H1 (cell line): Measurements from ENCODE around the gene LYSMD3. TPM values are rescaled to one million over a fixed set of nuclear protein-coding genes. Genes with fewer than 3 reads are reported as not detected.

Experiments used
- BACH1 ChIP-seq: IDR thresholded peaks from 2 replicates; pipeline ENCODE4 v1.6.1; 2012; ENCODE audit warnings: low read length, improper control_type of control experiment
- E2F6 ChIP-seq: IDR thresholded peaks from 2 replicates; pipeline ENCODE4 v1.6.1; 2012; ENCODE audit warnings: inconsistent platforms
- EGR1 ChIP-seq: IDR thresholded peaks from 2 replicates; pipeline ENCODE4 v1.6.1; 2011; ENCODE audit warnings: low read depth, low read length, borderline replicate concordance
- GABPA ChIP-seq: IDR thresholded peaks from 2 replicates; pipeline ENCODE4 v1.6.1; 2011; ENCODE audit warnings: mild to moderate bottlenecking, low read length, moderate library complexity, borderline replicate concordance; ENCODE audit not compliant: insufficient read depth
- HDAC2 ChIP-seq, 2 experiments: fragments of 300-600 bp in 1 of 2; sonication (generic) in 1 of 2; IDR thresholded peaks; 2 replicates each; pipeline ENCODE4 v1.6.1; 2011 to 2012; ENCODE audit warnings: low read depth in 2 of 2, low read length in 2 of 2, mild to moderate bottlenecking in 2 of 2, moderate library complexity in 2 of 2, borderline replicate concordance in 1 of 2, inconsistent platforms in 1 of 2
- KDM4A ChIP-seq: IDR thresholded peaks from one replicate; pipeline ENCODE4 v1.7.1; 2012; ENCODE audit warnings: low read depth, mild to moderate bottlenecking, moderate library complexity, low read length, inconsistent platforms; ENCODE audit not compliant: severe bottlenecking
- MAFK ChIP-seq: IDR thresholded peaks from 2 replicates; pipeline ENCODE4 v1.6.1; 2012; ENCODE audit warnings: low read depth, mild to moderate bottlenecking, improper control_type of control experiment, low read length
- POLR2A ChIP-seq, 2 experiments: IDR thresholded peaks; 1 replicate in 1 of 2; 2 replicates in 1 of 2; pipeline ENCODE4 v1.6.1; 2011; ENCODE audit warnings: low read depth in 2 of 2, low read length in 2 of 2, mild to moderate bottlenecking in 2 of 2; ENCODE audit errors: control extremely low read depth in 1 of 2
- POLR2AphosphoS5 ChIP-seq: IDR thresholded peaks from 2 replicates; pipeline ENCODE4 v1.6.1; 2011; ENCODE audit warnings: low read depth, low read length
- RFX5 ChIP-seq: IDR thresholded peaks from 2 replicates; pipeline ENCODE4 v1.6.1; 2011; ENCODE audit warnings: low read depth, low read length, improper control_type of control experiment, borderline replicate concordance
- SAP30 ChIP-seq: fragments of 300-600 bp; sonication (generic); IDR thresholded peaks from 2 replicates; pipeline ENCODE4 v1.7.1; 2012; ENCODE audit warnings: low read length, moderate library complexity, mild to moderate bottlenecking, inconsistent platforms; ENCODE audit not compliant: insufficient read depth, insufficient replicate concordance
- SIN3A ChIP-seq, 2 experiments: IDR thresholded peaks in 1 of 2; conservative IDR thresholded peaks in 1 of 2; 2 replicates each; pipeline ENCODE4 v1.6.1; 2011 to 2012; ENCODE audit warnings: low read length in 2 of 2, improper control_type of control experiment in 1 of 2, low read depth in 1 of 2, mild to moderate bottlenecking in 1 of 2
- SP1 ChIP-seq: IDR thresholded peaks from 2 replicates; pipeline ENCODE4 v1.6.1; 2011; ENCODE audit warnings: low read depth, low read length
- TBP ChIP-seq: IDR thresholded peaks from 2 replicates; pipeline ENCODE4 v1.6.1; 2011; ENCODE audit warnings: low read depth, low read length, improper control_type of control experiment
- polyA plus RNA-seq, 7 experiments: library from polyadenylated mRNA; depleted of rRNA in 3 of 7; stranded (reverse) in 5 of 7; unstranded in 2 of 7; fragments of >200 nt in 5 of 7; fragments of 200-250 nt in 2 of 7; gene quantifications; 1 replicate in 5 of 7; 2 replicates in 1 of 7; 4 replicates in 1 of 7; pipeline versions ENCODE4 v1.2.1 to v1.2.3, GENCODE V29; 2011 to 2013; ENCODE audit warnings: missing spikeins in 2 of 7, mixed read lengths in 2 of 7
- total RNA-seq: library from RNA; stranded (reverse); fragmentation: NEBNext Ultra II Directional; extraction: Animal tissue kit (Norgen Biotek cat#: 25700); gene quantifications from 2 replicates; pipeline ENCODE4 v1.2.1, GENCODE V29; 2021
- TF ChIP-seq, protein P1 (sequence below): IDR thresholded peaks from 2 replicates; pipeline ENCODE4 v1.6.1; 2012; ENCODE audit warnings: inconsistent platforms

Gene LYSMD3
- total and polyA plus RNA-seq, 2 of the 8 experiments (the other 6 are each of a cell fraction or from before 2014, with no cell fraction given): 3.7 to 14.9 TPM

DNA sequence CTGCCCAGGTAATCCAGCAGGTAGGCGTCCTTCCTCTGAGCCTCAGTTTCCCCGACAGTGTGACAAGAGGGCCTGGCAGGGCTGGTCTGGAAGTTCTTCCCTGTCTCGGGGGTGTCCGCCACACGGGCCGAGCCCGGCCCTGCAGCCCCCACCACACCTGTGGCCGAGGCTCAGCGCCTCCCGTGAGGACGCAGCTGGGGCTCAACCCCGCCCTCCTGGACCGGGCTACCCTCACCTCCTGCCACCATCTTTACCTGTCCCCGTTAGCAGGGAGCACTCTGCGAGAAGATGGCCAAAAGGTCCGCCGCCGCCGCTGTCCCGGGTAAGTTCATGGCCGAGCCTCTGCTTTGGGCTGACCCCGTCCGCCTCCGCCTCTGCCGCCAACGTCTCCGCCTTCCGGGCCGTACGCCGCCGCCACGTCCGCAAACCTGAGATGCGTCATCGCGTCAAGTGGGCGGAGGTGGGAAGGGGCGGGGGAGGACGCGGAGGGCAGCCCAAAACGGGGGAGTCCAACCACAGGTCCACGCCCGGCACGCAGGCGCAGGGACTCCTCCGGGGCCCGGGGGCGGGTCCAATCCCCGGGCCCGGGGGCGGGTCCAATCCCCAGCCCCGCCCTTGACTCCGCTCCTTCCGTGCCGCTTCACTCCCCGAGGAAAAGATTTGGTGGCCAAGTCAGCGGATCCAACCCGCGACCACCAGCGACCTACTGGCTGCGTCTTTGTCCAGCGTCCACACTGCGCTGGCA lies at the start of gene LYSMD3 (continued):
- TF ChIP-seq SAP30: no peak
- TF ChIP-seq POLR2AphosphoS5: peak; percentile 65
- peak in 1 of 2 experiments; percentile 37; a peak in 2 of 4 replicates for TF ChIP-seq SIN3A (conservative IDR thresholded peaks at IDR 0.05 in 1 of 2, IDR thresholded peaks at IDR 0.05 in 1 of 2; ENCODE audit: low read depth in 1 of 2, low read length in 2 of 2)
- TF ChIP-seq EGR1: peak; percentile 94
- TF ChIP-seq HDAC2 (IDR thresholded peaks at IDR 0.05; ENCODE audit: borderline replicate concordance in 1 of 2, low read depth in 2 of 2, low read length in 2 of 2): no peak; a peak in 1 of 4 replicates
- TF ChIP-seq GABPA: no peak
- peak; percentile 51; the same call in 1 of the 2 replicates for TF ChIP-seq TBP
- TF ChIP-seq POLR2A (IDR thresholded peaks at IDR 0.05; ENCODE audit: control extremely low read depth in 1 of 2, low read depth in 2 of 2, low read length in 2 of 2): peak in 1 of 2 experiments; percentile 74; a peak in 2 of 3 replicates
- peak; percentile 47; the same call in 1 of the 2 replicates for TF ChIP-seq BACH1
- TF ChIP-seq RFX5: no peak
- peak; percentile 80 for TF ChIP-seq KDM4A
- no peak for TF ChIP-seq E2F6
- TF ChIP-seq MAFK: no peak
- TF ChIP-seq SP1: no peak; the same call in 1 of the 2 replicates
- TF ChIP-seq, protein P1, sequence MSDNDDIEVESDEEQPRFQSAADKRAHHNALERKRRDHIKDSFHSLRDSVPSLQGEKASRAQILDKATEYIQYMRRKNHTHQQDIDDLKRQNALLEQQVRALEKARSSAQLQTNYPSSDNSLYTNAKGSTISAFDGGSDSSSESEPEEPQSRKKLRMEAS: no peak; the same call in 1 of the 2 replicates
